IMR-90 (cell line): ENCODE results near the gene TEX261. TPM values are rescaled to one million over a fixed set of nuclear protein-coding genes. Genes with fewer than 3 reads are reported as not detected.

ENCODE experiments used
- ATAC-seq: fragments of 200-7000 bp; cut with Tn5 transposase; 2 replicates; pipeline ENCODE4 v1.9.1; 2020; ENCODE audit warnings: low read depth, mild to moderate bottlenecking, moderate library complexity
- BruUV-seq: library from RNA; stranded (reverse); fragments of 400-500 nt; replicated peaks from 2 replicates; lab custom pipeline; 2021; lab: Mats Ljungman, UMichigan
- CTCF ChIA-PET: fragments of 300-600 bp; formaldehyde crosslinking; extraction: SDS; loops from one replicate; lab custom pipeline; 2021; ENCODE audit warnings: antibody characterized with exemption; lab: Yijun Ruan, JAX
- POLR2A ChIA-PET: fragments of 300-600 bp; sonication (Branson Sonifier 250); formaldehyde crosslinking; loops from one replicate; lab custom pipeline; 2022; ENCODE audit warnings: antibody characterized with exemption; ENCODE audit not compliant: unreplicated experiment; lab: Charles Lee
- DNase-seq: peaks from one replicate; pipeline ENCODE4 v3.0.0; 2013
- H2AFZ ChIP-seq: replicated peaks from 2 replicates; pipeline ENCODE3; 2013; ENCODE audit warnings: low read length, mild to moderate bottlenecking; ENCODE audit not compliant: poor library complexity
- H2AK5ac ChIP-seq: 2 replicates; pipeline ENCODE4 v1.6.1; 2013; ENCODE audit warnings: low read depth, low read length, inconsistent platforms
- H2AK9ac ChIP-seq: replicated peaks from 2 replicates; pipeline ENCODE3; 2013; ENCODE audit warnings: mild to moderate bottlenecking, low read depth, low read length, moderate library complexity; ENCODE audit not compliant: poor library complexity
- H2BK120ac ChIP-seq: 2 replicates; pipeline ENCODE4 v1.6.1; 2013; ENCODE audit warnings: low read depth, low read length, inconsistent platforms
- H2BK15ac ChIP-seq: 3 replicates; pipeline ENCODE4 v1.6.1; 2013; ENCODE audit warnings: low read depth, low read length, inconsistent platforms
- H2BK20ac ChIP-seq: 2 replicates; pipeline ENCODE4 v1.6.1; 2013; ENCODE audit warnings: low read depth, mild to moderate bottlenecking, inconsistent platforms, low read length, moderate library complexity
- H2BK5ac ChIP-seq: 2 replicates; pipeline ENCODE4 v1.6.1; 2013; ENCODE audit warnings: mild to moderate bottlenecking, low read depth, low read length, inconsistent platforms; ENCODE audit not compliant: poor library complexity, severe bottlenecking
- H3K14ac ChIP-seq: replicated peaks from 2 replicates; pipeline ENCODE4 v1.6.1; 2013; ENCODE audit warnings: low read depth, low read length, inconsistent platforms
- H3K18ac ChIP-seq: 2 replicates; pipeline ENCODE4 v1.6.1; 2013; ENCODE audit warnings: low read depth, low read length, control low read depth
- H3K23ac ChIP-seq: 2 replicates; pipeline ENCODE4 v1.6.1; 2013; ENCODE audit warnings: low read depth, low read length, inconsistent platforms
- H3K27ac ChIP-seq: 2 replicates; pipeline ENCODE4 v1.5.1; 2013; ENCODE audit warnings: mild to moderate bottlenecking, control low read depth, low read length; ENCODE audit not compliant: insufficient read depth
- H3K27me3 ChIP-seq: 2 replicates; pipeline ENCODE4 v1.6.1; 2013; ENCODE audit warnings: low read length; ENCODE audit not compliant: control insufficient read depth, insufficient read depth
- H3K36me3 ChIP-seq: 2 replicates; pipeline ENCODE4 v1.6.1; 2013; ENCODE audit warnings: low read length, mixed read lengths; ENCODE audit not compliant: control insufficient read depth, insufficient read depth
- H3K4ac ChIP-seq: 2 replicates; pipeline ENCODE4 v1.6.1; 2013; ENCODE audit warnings: low read depth, low read length, inconsistent platforms
- H3K4me1 ChIP-seq: 2 replicates; pipeline ENCODE4 v1.6.1; 2013; ENCODE audit warnings: low read length, mixed read lengths; ENCODE audit not compliant: control insufficient read depth, insufficient read depth
- H3K4me2 ChIP-seq: 2 replicates; pipeline ENCODE4 v1.6.1; 2013; ENCODE audit warnings: low read depth, mild to moderate bottlenecking, control low read depth, low read length, moderate library complexity
- H3K4me3 ChIP-seq: 2 replicates; pipeline ENCODE4 v1.5.1; 2013; ENCODE audit warnings: low read depth, mild to moderate bottlenecking, control low read depth, low read length, moderate library complexity; ENCODE audit not compliant: insufficient read depth
- H3K56ac ChIP-seq: 2 replicates; pipeline ENCODE4 v1.6.1; 2013; ENCODE audit warnings: low read length, inconsistent platforms; ENCODE audit not compliant: insufficient read depth; ENCODE audit errors: extremely low read depth
- H3K79me1 ChIP-seq, 2 experiments: 2 replicates each; pipeline ENCODE4 v1.6.1; 2013; ENCODE audit warnings: low read length in 2 of 2, inconsistent platforms in 1 of 2, low read depth in 1 of 2
- H3K9ac ChIP-seq: 2 replicates; pipeline ENCODE4 v1.6.1; 2013; ENCODE audit warnings: low read depth, low read length, control low read depth
- H3K9me1 ChIP-seq: 2 replicates; pipeline ENCODE4 v1.6.1; 2013; ENCODE audit warnings: low read length, inconsistent platforms; ENCODE audit not compliant: insufficient read depth
- H3K9me3 ChIP-seq: 2 replicates; pipeline ENCODE4 v1.6.1; 2013; ENCODE audit warnings: low read length; ENCODE audit not compliant: control insufficient read depth, insufficient read depth
- H4K20me1 ChIP-seq: 2 replicates; pipeline ENCODE4 v1.6.1; 2013; ENCODE audit warnings: low read length, inconsistent platforms; ENCODE audit not compliant: insufficient read depth
- H4K5ac ChIP-seq: 2 replicates; pipeline ENCODE4 v1.6.1; 2013; ENCODE audit warnings: mild to moderate bottlenecking, low read depth, low read length, control low read depth
- H4K8ac ChIP-seq, 2 experiments: 2 replicates each; pipeline ENCODE4 v1.6.1; 2013; ENCODE audit warnings: low read depth in 2 of 2, low read length in 2 of 2, control low read depth in 1 of 2, inconsistent platforms in 1 of 2
- H4K91ac ChIP-seq: 2 replicates; pipeline ENCODE4 v1.6.1; 2013; ENCODE audit warnings: low read depth, low read length, inconsistent platforms; ENCODE audit not compliant: insufficient read depth
- CHD1 ChIP-seq: IDR thresholded peaks from 2 replicates; pipeline ENCODE4 v1.6.1; 2012; ENCODE audit warnings: low read depth, low read length, improper control_type of control experiment
- CTCF ChIP-seq: conservative IDR thresholded peaks from 2 replicates; pipeline ENCODE4 v1.5.1; 2012; ENCODE audit warnings: mild to moderate bottlenecking, low read depth, low read length, improper control_type of control experiment
- ELK1 ChIP-seq: fragments of 150-350 bp; IDR thresholded peaks from 2 replicates; pipeline ENCODE4 v1.6.1; 2016; ENCODE audit warnings: low read depth, mild to moderate bottlenecking, low read length, moderate library complexity, borderline replicate concordance
- WGBS, 2 experiments: methylation state at CpG; one replicate each; pipeline versions ENCODE4 v1.1.5 to v1.1.7; 2013; ENCODE audit warnings: missing lambda C conversion rate in 2 of 2; ENCODE audit not compliant: insufficient read length in 1 of 2; ENCODE audit errors: extremely low coverage in 2 of 2; 5-methylcytosine and 5-hydroxymethylcytosine counted together
- dilution Hi-C: fragments of 300-500 bp; cut with HindIII; formaldehyde crosslinking; loops from one replicate; pipeline ENCODE4 v1.14.3; 2018; ENCODE audit warnings: low sequenced_read_pairs; ENCODE audit not compliant: unreplicated experiment
- in situ Hi-C: fragments of 300-500 bp; cut with MboI; formaldehyde crosslinking; loops from 3 replicates; pipeline ENCODE4 v1.14.3; 2019; ENCODE audit warnings: low sequenced_read_pairs, inconsistent platforms, mixed read lengths
- intact Hi-C: fragments of 100-400 bp; cut with micrococcal nuclease; formaldehyde crosslinking; loops from 2 replicates; pipeline ENCODE4 v1.10.0; 2022
- polyA plus RNA-seq, 3 experiments: library from polyadenylated mRNA; depleted of rRNA; stranded (reverse); fragments of >200 nt; gene quantifications; 2 replicates each; pipeline ENCODE4 v1.2.3, GENCODE V29; 2012; ENCODE audit warnings: low replicate concordance in 1 of 3
- total RNA-seq: library from RNA; depleted of rRNA; stranded (reverse); fragments of >200 nt; gene quantifications from 2 replicates; pipeline ENCODE4 v1.2.3, GENCODE V29; 2012
- TF ChIP-seq, protein P1 (sequence below): fragments of 150-350 bp; IDR thresholded peaks from 2 replicates; pipeline ENCODE4 v1.6.1; 2017; ENCODE audit warnings: mild to moderate bottlenecking, antibody characterized with exemption, low read length, low read depth

TEX261 gene
- total and polyA plus RNA-seq, 2 of the 4 experiments (the other 2 are of a cell fraction) = 26.3 to 69.8 TPM

DNA sequence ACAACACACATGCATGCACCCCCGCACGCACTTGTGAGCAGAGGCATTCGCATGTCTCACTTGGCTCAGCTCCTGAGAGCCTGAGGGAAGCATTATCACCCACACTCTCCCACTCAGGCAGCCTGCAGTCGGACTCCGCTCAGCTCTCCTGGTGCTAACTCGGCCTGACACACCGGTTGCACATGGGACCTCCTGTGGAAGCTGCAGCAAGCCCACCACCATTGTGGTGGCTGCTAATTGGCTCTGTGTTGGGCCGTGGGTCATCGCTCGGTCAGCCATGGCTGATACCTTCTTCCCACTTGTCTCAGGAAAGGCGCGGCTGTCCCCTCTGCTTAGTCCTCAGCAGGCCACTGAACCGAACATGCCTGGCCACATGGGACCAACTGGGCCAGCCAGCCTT lies 13.7 kb upstream of the TEX261 start:
- dilution Hi-C loops (no loop called here), in situ Hi-C loops (no loop called here), intact Hi-C loops (loop anchor here (10.0 kb wide), 1 partner anchor 116 kb away; no protein-coding TSS in a partner anchor)
- Histone ChIP-seq H4K5ac (no peak overlapping the region), H3K56ac (no peak overlapping the region), H3K9me1 (no peaks in the 10 kb centered on the region), H4K8ac (no peak overlapping the region), H2AFZ (no peak overlapping the region), H2BK5ac (no peak overlapping the region), H3K4me1 (no peaks in the 10 kb centered on the region), H3K27me3 (peaks cover 12% of the 10 kb centered on the region; the same call in 1 of the 2 replicates), H2AK5ac (no peak overlapping the region), H3K18ac (no peak overlapping the region), H3K4me2 (no peak overlapping the region), H3K23ac (no peak overlapping the region), H3K9ac (no peak overlapping the region), H2BK15ac (no peak overlapping the region), H4K20me1 (no peaks in the 10 kb centered on the region), H3K36me3 (no peaks in the 10 kb centered on the region), H2BK20ac (no peak overlapping the region), H3K9me3 (no peaks in the 10 kb centered on the region), H3K79me1 (no peaks in the 10 kb centered on the region), H3K27ac (no peak overlapping the region), H4K91ac (no peak overlapping the region), H3K14ac (no peak overlapping the region), H2AK9ac (no peak overlapping the region), H2BK120ac (no peak overlapping the region), H3K4ac (no peak overlapping the region), H3K4me3 (no peak overlapping the region)
- BruUV-seq = no TSS peak
- WGBS, 2 experiments = 100% methylated on average over 2 of the region's 13 CpGs; no CpG with 5 or more reads in 1 of the 2 experiments
- CTCF ChIA-PET = no interaction called here
- ATAC-seq (no peak), DNase-seq (no peak)
- TF ChIP-seq CTCF (no peak), CHD1 (no peak), ELK1 (no peak)
- TF ChIP-seq, protein P1, sequence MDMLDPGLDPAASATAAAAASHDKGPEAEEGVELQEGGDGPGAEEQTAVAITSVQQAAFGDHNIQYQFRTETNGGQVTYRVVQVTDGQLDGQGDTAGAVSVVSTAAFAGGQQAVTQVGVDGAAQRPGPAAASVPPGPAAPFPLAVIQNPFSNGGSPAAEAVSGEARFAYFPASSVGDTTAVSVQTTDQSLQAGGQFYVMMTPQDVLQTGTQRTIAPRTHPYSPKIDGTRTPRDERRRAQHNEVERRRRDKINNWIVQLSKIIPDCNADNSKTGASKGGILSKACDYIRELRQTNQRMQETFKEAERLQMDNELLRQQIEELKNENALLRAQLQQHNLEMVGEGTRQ = no peak
- POLR2A ChIA-PET = no interaction called here
